GM11168 (cell line): ENCODE data around the gene FCHSD2.
"Not testable (repeated sequence)": the region's sequence is repeated elsewhere in the genome, so short reads cannot be mapped to it uniquely, and the experiment has no call there.

Source experiments
- in situ Hi-C: fragments of 300-500 bp; cut with MboI; formaldehyde crosslinking; loops from one replicate; pipeline ENCODE4 v1.12.0; 2022; ENCODE audit warnings: low sequenced_read_pairs; ENCODE audit not compliant: unreplicated experiment

FCHSD2 gene

DNA sequence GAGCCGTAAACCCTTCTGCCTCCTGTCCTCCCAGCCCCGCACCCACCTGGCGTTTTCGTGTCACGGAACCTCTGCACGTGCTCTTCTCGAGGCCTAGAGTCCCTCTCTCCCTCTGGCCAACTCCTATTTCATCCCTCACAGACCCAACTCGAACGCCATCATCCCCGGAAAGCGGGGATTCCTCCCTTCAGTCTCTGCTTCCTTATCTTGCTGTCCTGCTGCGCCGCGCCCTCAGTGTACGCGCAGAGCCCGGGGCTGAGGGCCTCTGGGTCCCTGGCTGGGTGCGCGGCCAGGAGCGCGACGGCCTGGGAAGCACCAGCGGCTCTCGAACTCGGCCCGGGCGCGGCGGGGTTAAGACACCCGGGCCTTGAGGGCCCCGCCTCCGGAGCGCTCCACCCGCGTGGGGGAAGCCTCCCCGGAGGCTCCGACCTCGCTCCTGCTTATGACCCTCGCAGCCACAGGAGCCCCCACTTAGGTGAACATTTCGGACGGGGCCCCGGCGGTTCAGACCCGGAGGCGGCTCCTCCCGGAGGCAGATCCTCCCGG, 328.3 kb downstream of the FCHSD2 start:
- in situ Hi-C loops: no loop called here

DNA sequence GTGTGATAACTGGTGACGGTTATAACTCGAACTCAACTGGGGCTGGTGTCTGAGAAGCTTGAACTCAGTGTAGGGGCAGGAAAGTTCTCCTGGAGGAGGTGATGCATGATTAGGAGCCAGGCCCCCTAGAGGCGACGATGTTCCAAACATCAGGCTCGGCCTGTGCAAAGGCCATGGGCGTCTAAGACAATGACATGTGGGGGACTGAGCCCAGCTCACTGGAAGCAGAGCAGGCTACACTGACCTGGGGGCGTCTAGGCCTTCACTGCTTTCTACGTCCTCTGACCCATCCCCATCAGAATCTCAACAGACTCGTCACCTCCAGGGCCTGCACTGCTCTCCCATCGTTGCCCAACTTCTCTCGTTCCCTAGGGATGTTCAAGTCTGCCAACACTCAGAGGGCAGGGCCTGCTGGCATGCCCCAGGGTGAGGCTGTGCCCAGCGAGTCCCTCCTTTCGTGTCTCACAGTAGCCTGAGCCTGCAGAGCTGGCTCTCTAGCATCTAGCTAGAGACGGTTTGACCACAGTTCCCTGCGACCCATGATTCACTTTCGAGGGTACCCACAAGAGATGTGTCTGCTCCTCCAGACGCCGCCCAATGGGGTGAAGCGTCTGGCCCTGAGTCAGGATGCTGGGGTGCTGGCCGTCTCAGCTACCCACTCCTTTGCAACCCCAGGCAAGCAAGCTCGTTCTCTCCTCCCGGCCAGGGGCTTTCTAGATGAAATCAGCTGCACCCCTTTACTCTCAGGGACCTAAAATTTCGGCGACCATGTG, 329.0 kb downstream of the FCHSD2 start:
- in situ Hi-C loops: no loop called here

DNA sequence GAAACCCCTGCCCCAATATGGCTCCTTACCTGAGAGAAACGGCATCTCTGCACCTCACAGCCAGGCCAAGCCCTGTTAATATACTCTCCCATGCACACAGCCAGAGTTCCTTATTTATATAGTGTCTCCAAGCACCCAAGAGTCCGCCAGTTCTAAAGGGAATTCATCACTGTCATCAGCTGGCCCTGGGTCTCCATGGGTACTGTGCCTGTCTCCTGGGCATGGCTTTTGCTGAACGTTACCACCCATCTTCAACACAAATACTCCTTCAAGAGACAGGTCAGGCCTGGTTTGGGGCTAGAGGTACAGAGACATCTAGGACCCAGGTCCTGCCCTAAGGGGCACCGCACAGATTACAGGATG, 329.5 kb downstream of the FCHSD2 start:
- in situ Hi-C loops: no loop called here

DNA sequence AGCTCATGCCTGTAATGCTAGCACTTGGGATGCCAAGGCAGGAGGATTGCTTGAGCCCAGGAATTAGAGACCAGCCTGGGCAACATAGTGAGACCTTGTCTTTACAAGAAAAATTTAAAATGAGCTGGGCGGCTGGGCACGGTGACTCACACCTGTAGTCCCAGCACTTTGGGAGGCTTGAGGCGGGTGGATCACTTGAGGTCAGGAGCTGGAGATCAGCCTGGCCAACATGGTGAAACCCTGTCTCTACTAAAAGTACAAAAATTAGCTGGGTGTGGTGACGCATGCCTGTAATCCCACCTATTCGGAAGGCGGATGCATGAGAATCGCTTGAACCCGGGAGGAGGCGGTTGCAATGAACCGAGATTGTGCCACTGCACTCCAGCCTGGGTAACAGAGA, 330.4 kb downstream of the FCHSD2 start:
- in situ Hi-C loops: not testable (repeated sequence)

DNA sequence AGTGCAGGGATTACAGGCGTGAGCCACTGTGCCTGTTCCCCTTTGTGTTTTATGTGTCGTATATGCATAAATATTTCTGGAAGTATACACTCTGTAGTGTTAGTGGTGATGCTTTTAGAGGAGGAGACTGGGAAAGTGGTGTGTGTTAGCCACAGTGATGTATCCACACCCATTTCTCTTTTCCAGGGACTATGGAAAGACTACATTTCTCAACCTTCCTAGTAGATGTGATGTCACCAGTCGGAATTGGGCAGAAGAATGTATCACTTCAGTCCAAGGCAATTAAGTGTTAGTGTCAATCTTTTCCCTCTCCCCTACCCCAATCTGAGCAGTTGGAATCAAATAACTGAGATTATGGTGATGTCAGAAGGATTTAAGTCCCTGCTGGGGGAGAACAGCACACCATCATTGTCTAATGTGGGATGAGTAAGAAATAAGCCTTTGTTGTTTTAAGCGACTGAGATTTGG, 333.8 kb downstream of the FCHSD2 start:
- in situ Hi-C loops: no loop called here

DNA sequence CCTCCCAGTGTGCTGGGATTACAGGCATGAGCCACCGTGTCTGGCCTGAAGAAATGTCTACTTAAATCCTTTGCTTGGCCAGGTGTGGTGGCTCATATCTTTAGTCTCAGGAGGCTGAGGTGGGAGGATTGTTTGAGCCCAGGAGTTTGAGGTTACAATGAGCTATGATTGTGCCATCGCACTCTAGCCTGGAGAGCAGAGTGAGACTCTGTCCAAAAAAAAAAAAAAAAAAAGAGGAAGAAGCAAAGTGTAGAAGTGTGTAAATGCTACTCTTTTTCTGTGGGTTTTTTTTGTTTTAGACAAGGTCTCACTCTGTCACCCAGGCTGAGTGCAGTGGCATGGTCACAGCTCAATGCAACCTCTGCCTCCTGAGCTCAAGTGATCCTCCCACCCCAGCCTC, 334.3 kb downstream of the FCHSD2 start:
- in situ Hi-C loops: no loop called here

DNA sequence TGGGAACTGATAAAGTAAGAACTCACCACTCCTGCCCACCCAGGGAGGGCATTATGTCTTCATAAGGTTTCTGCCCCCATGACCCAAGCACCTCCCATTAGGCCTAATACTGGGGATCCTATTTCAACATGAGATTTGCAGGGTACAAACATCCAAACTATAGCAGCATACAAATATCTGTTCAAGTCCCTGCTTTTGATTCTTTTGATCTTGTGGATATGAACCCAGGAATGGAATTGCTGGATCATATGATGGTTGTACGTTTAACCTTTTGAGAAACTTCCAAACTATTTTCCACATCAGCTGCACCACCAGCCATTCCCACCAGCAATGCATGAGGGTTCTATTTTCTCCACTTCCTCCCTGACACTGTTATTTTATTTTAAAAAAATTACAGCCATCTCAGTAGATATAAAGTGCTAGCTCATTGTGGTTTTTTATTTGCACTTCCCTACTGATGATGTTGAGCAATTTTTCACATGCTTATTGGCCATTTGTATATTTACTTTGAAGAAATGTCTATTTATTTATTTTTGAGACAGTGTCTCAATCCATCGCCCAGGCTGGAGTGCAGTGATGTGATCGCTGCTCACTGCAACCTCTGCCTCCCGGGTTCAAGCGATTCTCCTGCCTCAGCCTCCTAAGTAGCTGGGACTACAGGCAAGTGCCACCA, 335.0 kb downstream of the FCHSD2 start:
- in situ Hi-C loops: no loop called here

DNA sequence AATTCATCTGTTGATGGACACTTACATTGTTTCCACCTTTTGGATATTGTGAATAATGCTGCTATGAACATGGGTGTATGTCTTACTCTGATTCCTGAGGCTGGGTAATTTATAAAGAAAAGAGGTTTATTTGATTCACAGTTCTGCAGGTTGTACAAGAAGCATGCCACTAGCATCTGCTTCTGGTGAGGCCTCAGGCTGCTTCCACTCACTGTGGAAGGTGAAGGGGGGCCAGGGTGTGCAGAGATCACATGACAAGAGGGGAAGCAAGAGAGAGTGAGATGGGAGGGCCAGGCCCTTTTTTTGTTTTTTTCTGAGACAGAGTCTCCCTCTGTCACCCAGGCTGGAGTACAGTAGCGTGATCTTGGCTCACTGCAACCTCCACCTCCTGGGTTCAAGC, 335.7 kb downstream of the FCHSD2 start:
- in situ Hi-C loops: not testable (repeated sequence)

DNA sequence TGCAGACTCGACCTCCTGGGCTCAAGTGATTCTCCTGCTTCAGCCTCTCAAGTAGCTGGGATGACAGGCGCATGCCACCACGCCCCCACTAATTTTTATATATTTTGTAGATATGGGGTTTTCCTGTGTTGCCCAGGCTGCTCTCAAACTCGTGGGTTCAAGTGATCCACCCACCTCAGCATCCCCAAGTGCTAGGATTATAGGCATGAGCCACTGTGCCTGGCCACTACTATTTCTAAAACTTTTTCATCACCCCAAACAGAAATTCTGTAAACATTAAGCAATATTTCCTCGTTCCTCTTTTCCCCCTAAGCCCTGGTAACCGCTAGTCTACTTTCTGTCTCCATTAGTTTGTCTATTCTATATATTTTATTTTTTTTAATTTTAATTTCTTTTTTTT, 336.9 kb downstream of the FCHSD2 start:
- in situ Hi-C loops: no loop called here

DNA sequence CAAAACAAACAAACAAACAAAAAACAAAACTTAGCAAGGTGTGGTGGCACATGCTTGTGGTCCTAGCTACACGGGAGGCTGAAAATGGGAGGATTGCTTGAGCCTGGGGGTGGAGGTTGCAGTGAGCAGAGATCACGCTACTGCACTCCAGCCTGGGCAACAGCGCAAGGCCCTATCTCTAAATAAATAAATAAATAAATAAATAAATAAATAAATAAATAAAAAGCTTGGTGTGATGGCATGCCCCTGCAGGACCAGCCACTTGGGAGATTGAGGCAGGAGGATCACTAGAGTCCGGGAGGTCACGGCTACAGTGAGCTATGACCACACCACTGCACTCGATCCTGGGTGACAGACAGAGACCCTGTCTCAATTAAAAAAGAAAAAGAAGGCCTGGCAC, 339.3 kb downstream of the FCHSD2 start:
- in situ Hi-C loops: no loop called here

DNA sequence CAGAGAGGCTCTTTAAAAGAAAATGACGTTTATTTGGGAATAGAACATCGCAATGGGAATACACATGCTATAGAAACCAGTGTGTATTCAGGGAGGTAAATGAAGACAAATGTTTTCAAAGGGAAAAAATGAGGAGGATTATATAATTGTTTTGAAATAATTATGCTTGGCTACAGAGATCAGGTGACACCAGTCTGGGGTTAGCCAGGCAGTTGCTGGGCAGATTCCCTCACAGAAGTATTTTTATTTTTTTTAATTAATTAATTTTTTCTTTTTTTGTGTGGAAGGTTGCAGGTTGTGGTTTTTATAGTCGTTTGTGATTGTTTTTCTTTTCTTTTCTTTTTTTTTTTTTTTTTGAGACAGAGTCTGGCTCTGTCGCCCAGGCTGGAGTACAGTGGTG, 342.7 kb downstream of the FCHSD2 start:
- in situ Hi-C loops: loop anchor here (5.0 kb wide), 1 partner anchor 72 kb away; no protein-coding TSS in a partner anchor

DNA sequence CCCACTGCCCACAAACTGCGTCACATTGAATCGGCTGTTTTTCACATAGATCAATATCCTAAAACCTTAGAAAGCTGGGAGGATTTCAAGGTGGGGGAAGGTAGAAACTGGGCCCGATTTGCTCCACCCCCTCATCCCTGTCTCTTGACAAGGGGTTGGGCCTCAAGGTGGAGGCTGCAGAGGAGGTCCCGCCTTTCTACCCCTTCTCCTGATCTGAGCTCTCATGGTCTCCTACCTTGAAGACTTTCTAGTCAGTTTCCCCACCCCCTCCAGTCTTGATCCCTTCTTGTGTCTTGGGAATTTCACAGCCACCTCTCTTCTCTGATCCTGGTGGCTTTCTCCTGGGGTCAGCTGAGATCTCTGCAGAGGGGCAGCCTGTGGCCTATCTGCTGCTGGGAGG, 343.8 kb downstream of the FCHSD2 start:
- in situ Hi-C loops: loop anchor here (5.0 kb wide), 1 partner anchor 71 kb away; no protein-coding TSS in a partner anchor

DNA sequence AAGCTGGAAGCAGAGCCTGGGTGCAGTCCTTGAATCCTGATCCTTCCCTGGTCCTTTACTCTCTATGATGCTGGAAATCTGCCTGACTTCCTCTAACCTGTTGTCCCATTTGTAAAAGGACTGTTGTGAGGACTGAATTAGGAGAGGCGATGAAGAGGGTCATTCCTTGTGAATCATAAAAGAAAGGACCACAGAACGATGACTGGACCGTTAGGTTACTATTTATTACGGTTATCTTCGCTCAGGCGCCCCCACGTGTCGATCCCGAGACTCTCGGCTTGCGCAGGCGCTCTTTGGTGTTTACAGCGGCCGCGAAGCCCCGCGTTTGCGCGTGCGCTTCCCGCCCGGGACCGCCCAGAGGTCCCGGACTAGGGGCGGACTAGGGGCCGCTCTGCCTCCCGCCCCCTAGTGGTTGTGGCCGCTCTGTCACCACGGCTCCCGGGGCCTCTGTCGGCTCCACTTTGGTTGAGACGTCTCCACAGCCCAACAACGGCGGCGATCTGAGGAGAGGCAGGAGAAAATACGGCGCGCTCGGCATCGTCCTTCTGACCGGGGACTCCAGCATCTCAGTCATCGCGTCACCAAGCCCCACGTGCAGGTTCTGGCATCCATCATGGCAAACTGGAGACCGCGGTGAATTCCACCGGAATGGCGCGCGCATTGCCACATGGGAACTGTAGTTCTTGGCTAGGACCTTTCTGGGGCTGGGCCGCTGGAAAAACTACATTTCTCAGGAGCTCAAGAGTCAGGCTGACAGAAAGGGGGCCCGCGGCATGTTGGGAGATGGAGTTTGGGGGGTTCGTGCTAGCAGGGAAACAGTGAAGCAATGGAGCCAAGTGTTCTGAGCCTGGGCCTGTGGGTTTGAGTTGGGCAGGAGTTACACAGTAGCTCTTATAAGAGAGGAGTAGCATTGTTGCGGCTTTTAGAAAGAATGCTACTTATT, 348.4 kb downstream of the FCHSD2 start, which contains the start of gene STARD10:
STARD10 (minus strand) TSS at position 623 of the 943 bp plus-strand sequence. CDS start 12,866 bp downstream, outside the sequence.
- in situ Hi-C loops: no loop called here

DNA sequence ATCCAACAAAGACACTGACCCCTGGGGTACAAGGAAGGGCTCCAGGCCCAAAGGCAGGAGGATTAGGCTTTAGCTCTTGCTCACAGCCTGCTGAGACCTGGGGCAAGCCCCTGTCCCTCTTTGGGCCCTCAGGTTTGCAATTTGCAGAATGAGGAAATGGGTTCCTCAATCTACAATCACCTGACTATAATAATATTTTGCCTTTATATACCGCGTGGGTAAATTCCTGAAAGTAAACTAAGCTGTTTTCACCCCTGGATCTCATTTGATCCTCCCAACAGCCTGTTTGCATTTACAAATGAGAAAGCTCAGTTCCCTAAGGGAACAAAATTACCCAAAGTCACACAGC, 349.1 kb downstream of the FCHSD2 start:
- in situ Hi-C loops: no loop called here

DNA sequence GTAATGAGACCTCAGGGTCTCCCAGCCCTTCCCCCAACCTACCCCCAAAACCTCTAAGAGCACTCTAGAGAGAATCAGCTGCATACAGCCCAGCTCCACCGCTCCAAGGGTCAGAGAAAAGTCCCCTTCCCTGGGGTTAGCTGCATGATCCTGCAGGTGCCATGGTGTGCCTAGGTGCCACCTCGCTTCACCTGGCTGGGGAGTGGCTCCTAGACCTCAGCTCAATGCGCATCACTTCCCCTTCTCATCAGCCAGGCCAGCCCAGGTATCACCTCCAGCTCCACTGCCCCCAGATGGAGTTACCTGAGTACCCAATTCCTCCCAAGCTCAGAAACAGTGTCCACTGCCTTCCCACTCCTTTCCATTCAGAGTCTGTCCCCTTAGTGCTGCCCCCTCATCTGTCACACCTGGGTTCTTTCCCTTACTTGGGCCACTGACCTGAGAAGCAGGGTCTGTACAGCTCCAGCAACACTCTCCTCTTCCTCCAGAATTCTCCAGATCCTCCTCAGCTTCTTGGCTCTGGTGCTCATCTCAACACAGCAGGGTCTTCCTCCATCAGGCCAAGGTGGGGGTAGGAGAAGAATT, 349.6 kb downstream of the FCHSD2 start:
- in situ Hi-C loops: no loop called here

DNA sequence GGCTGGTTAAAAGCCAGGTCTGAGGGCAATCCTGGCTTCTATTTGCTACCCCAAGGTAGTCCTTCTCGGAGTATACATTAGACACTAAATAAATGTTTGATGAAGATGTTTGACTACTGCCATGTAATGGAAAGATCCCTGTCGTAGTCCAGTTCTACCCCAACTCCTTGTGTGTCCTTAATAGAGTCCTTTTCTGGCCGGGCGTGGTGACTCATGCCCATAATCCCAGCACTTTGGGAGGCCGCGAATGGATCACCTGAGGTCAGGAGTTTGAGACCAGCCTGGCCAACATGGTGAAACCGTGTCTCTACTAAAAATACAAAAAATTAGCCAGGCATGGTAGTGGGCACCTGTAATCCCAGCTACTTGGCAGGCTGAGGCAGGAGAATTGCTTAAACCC, 350.9 kb downstream of the FCHSD2 start:
- in situ Hi-C loops: not testable (repeated sequence)

DNA sequence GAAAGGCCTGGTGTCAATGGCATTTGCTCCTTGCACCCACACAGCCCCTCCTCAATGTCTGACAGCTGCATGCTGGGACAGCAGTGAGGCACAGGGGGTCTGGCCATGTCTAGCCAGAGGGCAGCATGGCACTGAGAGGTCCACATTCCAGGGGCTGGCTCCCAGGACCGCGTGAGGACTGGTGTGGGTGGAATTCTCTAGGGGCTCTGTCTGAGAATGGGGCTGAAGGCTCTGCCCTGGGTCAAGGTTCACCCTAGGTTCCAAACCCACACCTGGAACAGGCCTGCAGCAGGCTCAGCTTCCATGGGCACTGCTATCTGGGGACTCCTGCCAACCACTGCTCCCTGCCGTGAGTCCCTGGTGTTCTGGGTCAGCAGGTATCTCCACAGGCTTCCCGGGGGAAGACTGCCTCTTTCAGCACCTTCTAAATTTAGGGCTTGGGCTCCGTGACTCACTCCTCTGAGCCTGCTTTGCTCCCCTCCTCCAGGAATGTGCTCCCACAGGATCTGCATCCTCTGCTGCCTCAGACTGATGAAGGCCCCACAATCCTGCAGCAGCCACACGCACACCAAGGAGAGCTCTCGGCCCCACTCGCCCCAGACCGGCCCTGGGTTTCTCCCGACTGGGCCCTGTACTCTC, 352.5 kb downstream of the FCHSD2 start:
- in situ Hi-C loops: no loop called here

DNA sequence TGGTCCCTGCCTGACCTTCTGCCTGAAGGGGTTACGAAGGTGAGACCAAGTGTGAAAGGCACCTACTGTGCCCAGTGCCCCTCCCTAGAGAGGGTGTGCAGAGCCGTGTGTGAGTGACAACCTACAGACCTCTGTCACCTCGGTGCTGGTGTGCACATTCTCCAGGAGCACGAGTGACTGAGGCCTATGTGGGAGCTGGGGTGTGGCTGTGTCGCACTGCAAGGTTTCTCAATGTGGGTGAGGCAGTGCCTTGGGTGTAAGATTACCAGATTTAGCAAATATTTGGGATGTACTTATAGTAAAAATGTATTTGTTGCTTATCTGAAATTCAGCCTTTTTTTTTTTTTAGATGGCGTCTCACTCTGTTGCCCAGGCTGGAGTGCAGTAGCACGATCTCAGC, 353.9 kb downstream of the FCHSD2 start:
- in situ Hi-C loops: no loop called here
